GM18870 (cell line): ENCODE results near the gene SLC7A8.
"Not testable (repeated sequence)": the region's sequence is repeated elsewhere in the genome, so short reads cannot be mapped to it uniquely, and the experiment has no call there.

ENCODE experiments used
- ATAC-seq: cut with Tn5 transposase; IDR thresholded peaks from one replicate; pipeline ENCODE4 v1.9.1; 2021; ENCODE audit warnings: moderate library complexity; ENCODE audit not compliant: unreplicated experiment

Gene SLC7A8

GRCh38 chr14:23117371-23118020 lies 66.0 kb downstream of the SLC7A8 start:
- ATAC-seq = no peak

- ATAC-seq = no peak
These were observed 67.5 kb downstream of the SLC7A8 start for GRCh38 chr14:23115918-23116317.

GRCh38 chr14:23115039-23115731 lies 68.3 kb downstream of the SLC7A8 start:
- ATAC-seq = no peak

GRCh38 chr14:23114669-23115038 lies 68.8 kb downstream of the SLC7A8 start:
- ATAC-seq = no peak

GRCh38 chr14:23114120-23114458 lies 69.4 kb downstream of the SLC7A8 start:
- ATAC-seq = no peak

GRCh38 chr14:23113431-23114119 lies 69.9 kb downstream of the SLC7A8 start:
- no peak for ATAC-seq

- ATAC-seq = no peak
These were observed 70.9 kb downstream of the SLC7A8 start for GRCh38 chr14:23112359-23113178.

GRCh38 chr14:23110579-23111365 lies 72.7 kb downstream of the SLC7A8 start:
- no peak for ATAC-seq

- ATAC-seq = no peak
These were observed 73.7 kb downstream of the SLC7A8 start for GRCh38 chr14:23109769-23110168.

- not testable (repeated sequence) for ATAC-seq
These were observed 75.3 kb downstream of the SLC7A8 start for GRCh38 chr14:23108169-23108568.

GRCh38 chr14:23107620-23108019 lies 75.8 kb downstream of the SLC7A8 start:
- ATAC-seq = not testable (repeated sequence)

- no peak for ATAC-seq
These were observed 76.8 kb downstream of the SLC7A8 start for GRCh38 chr14:23106747-23107045.

GRCh38 chr14:23105348-23105824 lies 78.1 kb downstream of the SLC7A8 start:
- no peak for ATAC-seq

GRCh38 chr14:23104591-23105347 lies 78.7 kb downstream of the SLC7A8 start, which contains the start of gene CIROP:
Gene CIROP, minus strand, starts transcription at chr14:23104989. Its CDS starts 69 bp downstream, at chr14:23104920.
- ATAC-seq = no peak

GRCh38 chr14:23104070-23104590 lies 79.3 kb downstream of the SLC7A8 start:
- ATAC-seq = no peak

- ATAC-seq = no peak
These were observed 79.9 kb downstream of the SLC7A8 start for GRCh38 chr14:23103581-23103980.

GRCh38 chr14:23102801-23103200 lies 80.7 kb downstream of the SLC7A8 start:
- no peak for ATAC-seq

GRCh38 chr14:23101986-23102625 lies 81.4 kb downstream of the SLC7A8 start:
- ATAC-seq = no peak
